HG03064 (cell line): Measurements from ENCODE around the gene ABHD17B.

ENCODE experiments used
- ATAC-seq: cut with Tn5 transposase; IDR thresholded peaks from one replicate; pipeline ENCODE4 v1.9.1; 2021; ENCODE audit warnings: low read depth; ENCODE audit not compliant: unreplicated experiment

The ABHD17B gene

DNA sequence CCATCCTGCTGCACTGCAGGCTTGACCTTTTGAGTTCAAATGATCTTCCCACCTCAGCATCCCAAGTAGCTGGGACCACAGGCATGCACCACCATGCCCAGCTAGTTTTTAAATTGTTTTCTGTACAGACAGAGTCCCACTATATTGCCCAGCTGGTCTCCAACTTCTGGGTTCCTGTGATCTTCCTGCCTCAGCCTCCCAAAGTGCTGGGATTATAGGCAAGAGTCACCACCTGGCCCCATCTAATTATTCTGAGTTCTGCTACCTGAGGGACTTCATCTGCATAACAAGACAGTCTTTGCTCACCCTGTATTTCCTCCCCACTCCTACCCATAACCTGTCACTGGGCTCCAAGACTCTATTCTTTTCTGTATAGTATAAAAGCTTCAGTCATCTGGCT is 88.1 kb downstream of the ABHD17B start:
- no peak for ATAC-seq

DNA sequence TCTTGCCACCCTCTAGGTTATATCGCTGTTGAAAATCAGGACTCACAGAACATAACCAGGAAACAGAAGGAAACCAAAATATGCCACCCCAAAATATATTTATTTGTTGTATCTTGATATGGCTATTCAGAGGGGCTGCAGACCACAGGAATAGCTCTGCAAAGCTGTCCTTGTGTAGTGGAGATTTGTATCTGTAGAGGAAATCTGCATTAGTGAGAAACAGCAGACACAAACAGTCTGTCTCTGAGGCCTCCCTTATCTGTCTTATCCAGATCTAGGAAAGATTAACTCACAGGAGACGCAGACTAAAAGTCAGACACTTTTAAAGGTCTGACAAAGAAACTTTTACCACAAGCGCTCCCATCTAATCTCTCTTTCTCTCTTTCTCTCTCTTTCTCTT is 88.5 kb downstream of the ABHD17B start:
- ATAC-seq: no peak

DNA sequence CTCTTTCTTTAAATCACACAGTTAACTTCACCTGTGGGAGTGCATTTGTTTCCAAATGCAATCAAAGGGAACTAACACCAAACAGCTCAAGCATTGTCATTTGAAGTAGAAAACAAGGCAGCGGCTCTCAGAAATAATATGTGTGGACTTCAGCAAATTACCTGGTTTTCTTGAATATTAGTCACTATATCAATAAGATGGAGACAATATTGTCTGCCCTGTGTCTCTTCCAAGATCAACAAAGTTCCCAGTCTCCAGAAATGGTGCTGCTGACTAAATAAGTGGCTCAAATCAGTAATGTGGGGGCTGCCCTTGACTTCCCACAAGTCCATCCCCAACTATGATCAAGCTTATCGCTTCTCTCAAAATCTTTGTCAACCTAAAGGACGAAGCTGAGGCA is 89.6 kb downstream of the ABHD17B start:
- ATAC-seq: no peak

DNA sequence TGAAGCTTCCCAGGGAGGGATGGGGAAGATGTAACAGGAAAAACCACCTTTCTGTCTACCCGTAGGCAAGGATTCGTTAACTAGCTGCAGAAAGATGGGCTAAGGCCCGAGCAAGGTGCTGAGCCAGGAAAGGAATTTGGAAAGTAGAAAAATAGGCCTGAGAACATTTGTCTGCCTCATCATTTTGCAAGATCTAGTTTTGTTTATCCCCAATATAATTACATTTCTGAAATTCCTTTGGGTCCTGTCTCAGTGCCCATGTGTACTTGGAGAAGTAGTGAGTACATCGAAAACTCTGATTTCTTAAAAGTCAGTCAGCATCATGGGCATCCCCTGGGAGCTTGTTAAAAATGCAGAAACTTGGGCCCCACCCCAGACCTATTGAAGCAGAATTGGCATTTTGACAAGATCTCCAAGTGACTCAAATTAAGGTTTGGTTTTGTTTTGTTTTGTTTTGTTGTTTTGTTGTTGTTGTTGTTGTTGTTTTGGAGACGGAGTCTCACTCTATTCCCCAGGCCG is 90.5 kb downstream of the ABHD17B start:
- no peak for ATAC-seq

DNA sequence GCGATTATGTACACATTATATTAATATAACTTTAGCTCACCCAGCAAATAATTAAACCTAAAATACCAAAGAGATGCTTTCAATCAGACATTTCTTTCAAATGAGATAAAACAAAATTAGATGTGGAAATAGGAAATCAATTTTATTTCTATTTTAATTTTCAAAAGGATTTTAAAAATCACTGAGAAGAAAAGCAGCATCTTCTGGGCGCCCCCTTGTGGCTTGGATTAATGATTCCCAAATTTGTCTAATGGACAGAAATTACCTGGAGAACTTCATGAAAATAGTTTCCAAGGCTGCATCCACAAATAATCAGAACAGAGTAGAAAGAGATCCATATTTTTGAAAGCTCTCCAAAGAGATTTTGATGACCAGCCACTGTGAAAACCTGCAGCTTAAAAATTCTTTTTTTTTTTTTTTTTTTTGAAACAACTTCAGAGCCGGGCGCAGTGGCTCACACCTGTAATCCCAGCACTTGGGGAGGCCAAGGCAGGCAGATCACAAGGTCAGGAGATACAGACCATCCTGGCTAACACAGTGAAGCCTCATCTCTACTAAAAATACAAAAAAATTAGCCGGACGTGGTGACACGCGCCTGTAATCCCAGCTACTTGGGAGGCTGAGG is 91.8 kb downstream of the ABHD17B start:
- ATAC-seq: no peak

DNA sequence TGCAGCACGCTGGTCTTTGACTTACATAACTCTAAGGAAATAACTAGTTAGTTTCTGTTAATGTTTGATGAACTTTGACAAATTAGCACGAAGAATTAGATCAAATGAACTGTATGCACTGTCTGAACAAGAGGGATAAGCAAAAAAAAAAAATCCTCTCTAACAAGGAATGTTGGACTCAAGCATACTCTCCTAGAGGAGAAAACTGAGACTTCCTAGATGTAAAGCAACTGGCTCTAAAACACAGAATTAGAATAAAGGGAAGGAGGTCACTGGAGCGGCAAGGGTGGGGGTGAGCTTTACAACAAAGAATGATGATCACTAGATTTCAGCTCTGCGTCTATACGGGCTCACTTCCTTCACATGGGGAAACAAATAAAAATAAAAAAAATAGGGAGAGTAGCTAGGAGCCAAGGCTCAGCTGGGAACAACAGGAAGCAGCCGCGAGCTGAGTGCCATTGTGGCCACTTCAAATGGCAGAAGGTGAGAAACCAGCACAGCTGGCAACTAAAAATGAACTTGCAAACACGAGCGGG is 94.0 kb downstream of the ABHD17B start:
- ATAC-seq: no peak
